ENCODE measurements around the gene RIT1. TPM values are rescaled to one million over a fixed set of nuclear protein-coding genes. Genes with fewer than 3 reads are reported as not detected.

Gene RIT1
- total and polyA plus RNA-seq, 2 of the 13 experiments (the other 11 are each of a cell fraction or from before 2014, with no cell fraction given), result 12.2 to 32.2 TPM

DNA sequence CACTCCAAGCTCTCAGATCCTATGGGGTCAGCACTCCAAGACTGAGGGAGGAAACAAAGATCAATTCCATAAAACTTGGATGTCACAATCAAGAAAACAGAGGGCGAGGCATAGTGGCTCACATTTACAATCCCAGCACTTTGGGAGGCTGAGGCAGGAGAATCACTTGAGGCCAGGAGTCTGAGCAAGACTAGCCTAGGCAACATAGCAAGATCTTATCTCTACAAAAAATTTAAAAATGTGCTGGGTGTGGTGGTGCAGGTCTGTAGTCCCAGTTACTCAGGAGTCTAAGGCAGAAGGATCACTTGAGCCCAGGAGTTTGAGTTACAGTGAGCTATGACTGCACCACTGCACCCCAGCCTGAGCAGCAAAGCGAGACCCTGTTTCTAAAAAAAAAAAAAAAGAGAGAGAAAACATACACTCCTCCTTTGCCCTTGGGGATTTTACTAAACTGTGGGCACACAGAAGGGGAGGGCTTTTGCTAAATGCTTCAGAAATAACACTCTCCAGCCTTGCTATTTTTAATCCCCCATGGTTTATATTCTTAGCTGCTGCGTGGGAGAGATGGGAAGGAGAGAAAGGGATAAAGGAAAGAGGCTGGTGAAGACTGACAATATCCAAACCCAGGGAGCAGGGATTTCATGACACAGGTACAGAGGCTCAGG, 49.1 kb upstream of the RIT1 start:
- no peaks in the 10 kb centered on the region for H3K9me3 ChIP-seq (ENCODE audit: low read length)
- DNase-seq (ENCODE audit: low spot score) (no peak), FAIRE-seq (no peak), ATAC-seq (no peak)
- H4K20me1 ChIP-seq (ENCODE audit: insufficient read depth, low read length), result no peaks in the 10 kb centered on the region
- H3K79me2 ChIP-seq (ENCODE audit: insufficient read depth, low read length), result no peaks in the 10 kb centered on the region
- H3K9ac ChIP-seq (ENCODE audit: insufficient read depth, low read depth, low read length), result no peak overlapping the region
- H3K36me3 ChIP-seq (replicated peaks in 1 of 2; ENCODE audit: control insufficient read depth in 1 of 2, insufficient read depth in 2 of 2, low read length in 2 of 2), result peaks cover 32 to 70% of the 10 kb centered on the region in 2 experiments
- POLR2A ChIA-PET, result interaction anchor here (1.5 to 2.9 kb wide), 2 partner anchors 12 to 16 kb away, joined by 4 to 17 read pairs; no protein-coding TSS in a partner anchor
- TF ChIP-seq IKZF1 (IDR thresholded peaks at IDR 0.05) (no peak), EEA1 (CRISPR knock-in tag; IDR thresholded peaks at IDR 0.05; ENCODE audit: borderline replicate concordance) (no peak)
- H3K4me1 ChIP-seq (ENCODE audit: insufficient read depth, low read length), result no peaks in the 10 kb centered on the region
- 96% methylated on average over 3 of the region's 3 CpGs for WGBS (ENCODE audit: low lambda C conversion rate)
- H3K4me2 ChIP-seq (ENCODE audit: low read depth, low read length), result no peak overlapping the region
- no peak overlapping the region for H3K27ac ChIP-seq (ENCODE audit: extremely low read length, insufficient read depth, low read length)
- BruUV-seq (replicated peaks), result no TSS peak
- H2AFZ ChIP-seq (ENCODE audit: low read length), result no peak overlapping the region
- intact Hi-C loops (cut with micrococcal nuclease; ENCODE audit: unreplicated experiment), result no loop called here
- no peaks in the 10 kb centered on the region for H3K27me3 ChIP-seq (ENCODE audit: control insufficient read depth in 1 of 2, insufficient read depth in 2 of 2, low read length in 2 of 2)
- CTCF ChIA-PET (ENCODE audit: low intra/inter-chr PET ratio, low total read pairs), result no interaction called here
- in situ Hi-C loops (cut with HindIII; ENCODE audit: extremely low pct_ligation_motif_present, low pct_unique_long_range_greater_than_20kb), result no loop called here
- H3K4me3 ChIP-seq (replicated peaks in 1 of 3; ENCODE audit: insufficient read depth in 1 of 3, low read depth in 2 of 3, low read length in 3 of 3), result no peak overlapping the region

DNA sequence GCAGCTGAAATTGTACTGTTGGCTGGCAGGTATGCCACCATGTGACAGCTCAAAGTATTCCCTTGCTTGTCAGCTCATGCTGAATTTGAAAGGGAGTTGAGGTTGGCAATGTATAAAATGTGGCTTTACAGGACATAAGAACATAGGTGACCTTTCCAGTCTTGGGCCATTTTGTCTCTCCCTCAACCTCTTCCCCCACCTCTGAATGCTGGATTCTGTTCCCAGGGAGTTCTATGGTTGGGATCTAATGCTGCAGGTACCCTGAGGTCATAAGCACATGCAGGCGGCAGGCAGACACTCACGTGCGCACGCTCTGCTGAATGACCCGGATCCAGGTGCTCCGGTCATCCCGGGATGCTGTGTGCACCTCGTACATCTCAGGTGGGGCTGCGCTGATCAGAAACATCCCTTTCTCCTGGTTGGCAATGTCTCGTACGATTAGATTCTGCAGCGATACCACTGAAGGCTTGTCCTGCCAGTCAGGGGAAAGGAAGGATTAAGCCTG, 46.3 kb upstream of the RIT1 start:
- ChIA-PET POLR2A (interaction anchor here (1.2 to 5.6 kb wide), 3 partner anchors 11 to 21 kb away, joined by 3 to 28 read pairs (median 12); partner anchors contain the start of gene ARHGEF2), CTCF (ENCODE audit: low intra/inter-chr PET ratio, low total read pairs) (no interaction called here)
- in situ Hi-C loops (cut with HindIII; ENCODE audit: extremely low pct_ligation_motif_present, low pct_unique_long_range_greater_than_20kb) (no loop called here), intact Hi-C loops (cut with micrococcal nuclease; ENCODE audit: unreplicated experiment) (no loop called here)
- no peak for DNase-seq (ENCODE audit: low spot score)
- WGBS (ENCODE audit: low lambda C conversion rate), result 100% methylated on average over 7 of the region's 12 CpGs
- Histone ChIP-seq H3K4me3 (replicated peaks in 1 of 3; ENCODE audit: insufficient read depth in 1 of 3, low read depth in 2 of 3, low read length in 3 of 3) (no peak overlapping the region), H3K9ac (ENCODE audit: insufficient read depth, low read depth, low read length) (no peak overlapping the region), H3K36me3 (replicated peaks in 1 of 2; ENCODE audit: control insufficient read depth in 1 of 2, insufficient read depth in 2 of 2, low read length in 2 of 2) (peaks cover 28 to 69% of the 10 kb centered on the region in 2 experiments), H3K27me3 (ENCODE audit: control insufficient read depth in 1 of 2, insufficient read depth in 2 of 2, low read length in 2 of 2) (no peaks in the 10 kb centered on the region), H3K27ac (ENCODE audit: extremely low read length, insufficient read depth, low read length) (no peak overlapping the region), H3K4me2 (ENCODE audit: low read depth, low read length) (no peak overlapping the region), H2AFZ (ENCODE audit: low read length) (no peak overlapping the region), H3K9me3 (ENCODE audit: low read length) (no peaks in the 10 kb centered on the region), H3K79me2 (ENCODE audit: insufficient read depth, low read length) (no peaks in the 10 kb centered on the region), H4K20me1 (ENCODE audit: insufficient read depth, low read length) (no peaks in the 10 kb centered on the region), H3K4me1 (ENCODE audit: insufficient read depth, low read length) (no peaks in the 10 kb centered on the region)
- no peak for FAIRE-seq
- ATAC-seq, result no peak
- BruUV-seq (replicated peaks), result TSS peak; percentile 44
- no peak for TF ChIP-seq RFX3 (CRISPR knock-in tag; IDR thresholded peaks at IDR 0.05)
- no peak for TF ChIP-seq ZNF256 (CRISPR knock-in tag; conservative IDR thresholded peaks at IDR 0.05)
- TF ChIP-seq, protein P1, sequence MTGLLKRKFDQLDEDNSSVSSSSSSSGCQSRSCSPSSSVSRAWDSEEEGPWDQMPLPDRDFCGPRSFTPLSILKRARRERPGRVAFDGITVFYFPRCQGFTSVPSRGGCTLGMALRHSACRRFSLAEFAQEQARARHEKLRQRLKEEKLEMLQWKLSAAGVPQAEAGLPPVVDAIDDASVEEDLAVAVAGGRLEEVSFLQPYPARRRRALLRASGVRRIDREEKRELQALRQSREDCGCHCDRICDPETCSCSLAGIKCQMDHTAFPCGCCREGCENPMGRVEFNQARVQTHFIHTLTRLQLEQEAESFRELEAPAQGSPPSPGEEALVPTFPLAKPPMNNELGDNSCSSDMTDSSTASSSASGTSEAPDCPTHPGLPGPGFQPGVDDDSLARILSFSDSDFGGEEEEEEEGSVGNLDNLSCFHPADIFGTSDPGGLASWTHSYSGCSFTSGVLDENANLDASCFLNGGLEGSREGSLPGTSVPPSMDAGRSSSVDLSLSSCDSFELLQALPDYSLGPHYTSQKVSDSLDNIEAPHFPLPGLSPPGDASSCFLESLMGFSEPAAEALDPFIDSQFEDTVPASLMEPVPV (CRISPR knock-in tag; IDR thresholded peaks at IDR 0.05), result no peak
- TF ChIP-seq, protein P2, sequence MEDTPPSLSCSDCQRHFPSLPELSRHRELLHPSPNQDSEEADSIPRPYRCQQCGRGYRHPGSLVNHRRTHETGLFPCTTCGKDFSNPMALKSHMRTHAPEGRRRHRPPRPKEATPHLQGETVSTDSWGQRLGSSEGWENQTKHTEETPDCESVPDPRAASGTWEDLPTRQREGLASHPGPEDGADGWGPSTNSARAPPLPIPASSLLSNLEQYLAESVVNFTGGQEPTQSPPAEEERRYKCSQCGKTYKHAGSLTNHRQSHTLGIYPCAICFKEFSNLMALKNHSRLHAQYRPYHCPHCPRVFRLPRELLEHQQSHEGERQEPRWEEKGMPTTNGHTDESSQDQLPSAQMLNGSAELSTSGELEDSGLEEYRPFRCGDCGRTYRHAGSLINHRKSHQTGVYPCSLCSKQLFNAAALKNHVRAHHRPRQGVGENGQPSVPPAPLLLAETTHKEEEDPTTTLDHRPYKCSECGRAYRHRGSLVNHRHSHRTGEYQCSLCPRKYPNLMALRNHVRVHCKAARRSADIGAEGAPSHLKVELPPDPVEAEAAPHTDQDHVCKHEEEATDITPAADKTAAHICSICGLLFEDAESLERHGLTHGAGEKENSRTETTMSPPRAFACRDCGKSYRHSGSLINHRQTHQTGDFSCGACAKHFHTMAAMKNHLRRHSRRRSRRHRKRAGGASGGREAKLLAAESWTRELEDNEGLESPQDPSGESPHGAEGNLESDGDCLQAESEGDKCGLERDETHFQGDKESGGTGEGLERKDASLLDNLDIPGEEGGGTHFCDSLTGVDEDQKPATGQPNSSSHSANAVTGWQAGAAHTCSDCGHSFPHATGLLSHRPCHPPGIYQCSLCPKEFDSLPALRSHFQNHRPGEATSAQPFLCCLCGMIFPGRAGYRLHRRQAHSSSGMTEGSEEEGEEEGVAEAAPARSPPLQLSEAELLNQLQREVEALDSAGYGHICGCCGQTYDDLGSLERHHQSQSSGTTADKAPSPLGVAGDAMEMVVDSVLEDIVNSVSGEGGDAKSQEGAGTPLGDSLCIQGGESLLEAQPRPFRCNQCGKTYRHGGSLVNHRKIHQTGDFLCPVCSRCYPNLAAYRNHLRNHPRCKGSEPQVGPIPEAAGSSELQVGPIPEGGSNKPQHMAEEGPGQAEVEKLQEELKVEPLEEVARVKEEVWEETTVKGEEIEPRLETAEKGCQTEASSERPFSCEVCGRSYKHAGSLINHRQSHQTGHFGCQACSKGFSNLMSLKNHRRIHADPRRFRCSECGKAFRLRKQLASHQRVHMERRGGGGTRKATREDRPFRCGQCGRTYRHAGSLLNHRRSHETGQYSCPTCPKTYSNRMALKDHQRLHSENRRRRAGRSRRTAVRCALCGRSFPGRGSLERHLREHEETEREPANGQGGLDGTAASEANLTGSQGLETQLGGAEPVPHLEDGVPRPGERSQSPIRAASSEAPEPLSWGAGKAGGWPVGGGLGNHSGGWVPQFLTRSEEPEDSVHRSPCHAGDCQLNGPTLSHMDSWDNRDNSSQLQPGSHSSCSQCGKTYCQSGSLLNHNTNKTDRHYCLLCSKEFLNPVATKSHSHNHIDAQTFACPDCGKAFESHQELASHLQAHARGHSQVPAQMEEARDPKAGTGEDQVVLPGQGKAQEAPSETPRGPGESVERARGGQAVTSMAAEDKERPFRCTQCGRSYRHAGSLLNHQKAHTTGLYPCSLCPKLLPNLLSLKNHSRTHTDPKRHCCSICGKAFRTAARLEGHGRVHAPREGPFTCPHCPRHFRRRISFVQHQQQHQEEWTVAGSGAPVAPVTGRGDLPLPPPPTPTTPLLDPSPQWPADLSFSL (CRISPR knock-in tag; IDR thresholded peaks at IDR 0.05), result no peak
- TF ChIP-seq, protein P3, sequence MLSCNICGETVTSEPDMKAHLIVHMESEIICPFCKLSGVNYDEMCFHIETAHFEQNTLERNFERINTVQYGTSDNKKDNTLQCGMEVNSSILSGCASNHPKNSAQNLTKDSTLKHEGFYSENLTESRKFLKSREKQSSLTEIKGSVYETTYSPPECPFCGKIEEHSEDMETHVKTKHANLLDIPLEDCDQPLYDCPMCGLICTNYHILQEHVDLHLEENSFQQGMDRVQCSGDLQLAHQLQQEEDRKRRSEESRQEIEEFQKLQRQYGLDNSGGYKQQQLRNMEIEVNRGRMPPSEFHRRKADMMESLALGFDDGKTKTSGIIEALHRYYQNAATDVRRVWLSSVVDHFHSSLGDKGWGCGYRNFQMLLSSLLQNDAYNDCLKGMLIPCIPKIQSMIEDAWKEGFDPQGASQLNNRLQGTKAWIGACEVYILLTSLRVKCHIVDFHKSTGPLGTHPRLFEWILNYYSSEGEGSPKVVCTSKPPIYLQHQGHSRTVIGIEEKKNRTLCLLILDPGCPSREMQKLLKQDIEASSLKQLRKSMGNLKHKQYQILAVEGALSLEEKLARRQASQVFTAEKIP (CRISPR knock-in tag; IDR thresholded peaks at IDR 0.05; ENCODE audit: borderline replicate concordance), result no peak
